HG03139 (cell line): Measurements from ENCODE around the gene NPTX1.

ENCODE experiments used
- ATAC-seq: cut with Tn5 transposase; IDR thresholded peaks from one replicate; pipeline ENCODE4 v1.9.1; 2021; ENCODE audit not compliant: unreplicated experiment

Gene NPTX1

DNA sequence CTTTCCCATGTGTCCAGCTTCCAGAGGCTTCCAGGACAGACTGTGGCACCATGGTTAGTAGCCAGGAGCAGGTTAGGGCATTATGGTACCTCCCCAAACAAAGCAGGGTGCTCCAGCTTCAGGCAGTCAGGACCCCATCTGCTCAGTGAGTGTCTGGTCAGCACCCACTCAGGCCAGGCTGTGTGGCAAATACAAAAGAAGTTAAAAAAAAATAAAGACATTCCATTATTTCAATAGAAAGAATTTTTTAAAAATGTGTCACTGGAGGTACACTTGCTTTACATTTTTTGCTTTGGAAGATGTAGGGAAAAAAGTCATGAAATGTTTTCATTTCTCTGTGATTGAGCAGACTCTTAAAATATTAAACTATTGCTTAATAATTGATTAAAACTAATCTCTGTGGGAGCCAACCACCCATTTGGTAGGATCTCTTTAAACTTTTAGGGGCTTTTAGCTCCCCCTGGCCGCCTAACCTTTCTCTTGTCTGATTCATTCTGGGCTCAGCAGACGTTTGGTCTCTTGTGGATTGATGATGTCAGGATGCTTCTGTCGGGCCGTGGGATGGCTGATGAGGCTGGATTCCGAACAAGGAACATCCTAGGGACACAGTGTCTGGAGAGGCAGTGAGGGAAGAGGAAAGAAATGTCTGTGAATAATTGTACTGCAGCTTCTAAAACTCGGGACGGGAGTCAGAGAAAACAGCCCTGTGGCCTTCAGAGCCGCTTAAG is 28.4 kb upstream of the NPTX1 start:
- no peak for ATAC-seq

DNA sequence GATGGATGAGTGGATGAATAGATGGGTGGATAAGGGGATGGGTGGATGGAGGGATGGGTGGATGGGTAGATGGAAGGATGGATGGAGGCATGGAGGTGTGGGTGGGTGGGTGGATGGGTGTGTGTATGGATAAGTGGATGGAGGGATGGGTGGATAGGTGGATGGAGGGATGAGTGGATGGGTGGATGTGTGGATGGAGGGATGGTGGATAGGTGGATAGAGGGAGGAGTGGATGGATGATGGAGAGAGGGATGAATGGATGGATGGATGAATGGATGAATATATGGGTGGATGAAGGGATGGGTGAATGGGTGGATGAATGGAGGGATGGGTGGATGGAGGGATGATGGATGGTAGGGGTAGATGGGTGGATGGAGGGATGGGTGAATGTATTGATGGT is 27.5 kb upstream of the NPTX1 start:
- no peak for ATAC-seq

- ATAC-seq = no peak
Observed at GRCh38 chr17:80503031-80503430, 26.6 kb upstream of the NPTX1 start.

GRCh38 chr17:80502578-80502877 is 26.1 kb upstream of the NPTX1 start:
- ATAC-seq = no peak

DNA sequence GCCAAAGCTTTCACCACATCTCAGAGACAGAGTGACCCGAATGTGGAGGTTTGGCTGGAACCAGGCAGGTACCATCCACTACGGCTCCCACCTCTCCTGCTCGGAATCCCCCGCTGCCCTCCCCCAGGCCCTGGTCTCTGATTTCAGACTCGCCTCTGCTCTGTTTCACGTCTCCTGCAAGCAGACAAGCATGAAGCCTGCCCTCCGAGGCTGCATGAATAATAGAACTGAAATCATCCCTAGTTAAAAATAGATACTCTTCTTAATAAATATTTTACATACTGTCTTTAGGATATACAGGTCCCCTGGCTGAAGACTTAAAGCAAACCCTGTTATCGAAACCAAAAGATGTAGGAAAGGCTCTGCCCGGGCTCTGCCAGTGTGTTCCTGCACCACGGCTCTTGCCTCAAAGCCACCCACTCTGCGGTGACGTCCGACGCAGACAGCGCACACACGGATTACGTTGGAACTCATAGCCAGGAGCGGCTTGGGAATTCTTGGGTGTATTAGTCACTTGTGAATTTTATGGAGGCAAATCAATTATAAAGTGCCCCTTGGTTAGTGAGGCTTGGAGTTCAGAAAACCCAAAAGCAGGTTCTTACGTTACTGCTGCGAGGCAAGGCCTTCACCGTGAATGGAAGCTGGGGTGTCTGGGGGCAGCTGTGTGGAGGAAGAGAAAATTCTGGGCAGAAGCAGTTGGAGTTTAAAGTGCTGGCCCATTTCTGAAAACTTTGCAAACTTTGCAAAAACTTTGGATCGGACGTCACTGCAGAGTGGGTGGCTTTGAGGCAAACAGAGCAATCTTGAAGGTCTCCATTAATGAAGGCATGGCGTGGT is 25.6 kb upstream of the NPTX1 start:
- ATAC-seq = no peak

- no peak for ATAC-seq
Observed at GRCh38 chr17:80499961-80500665, 23.7 kb upstream of the NPTX1 start.

GRCh38 chr17:80499560-80499959 is 23.2 kb upstream of the NPTX1 start:
- ATAC-seq = no peak

DNA sequence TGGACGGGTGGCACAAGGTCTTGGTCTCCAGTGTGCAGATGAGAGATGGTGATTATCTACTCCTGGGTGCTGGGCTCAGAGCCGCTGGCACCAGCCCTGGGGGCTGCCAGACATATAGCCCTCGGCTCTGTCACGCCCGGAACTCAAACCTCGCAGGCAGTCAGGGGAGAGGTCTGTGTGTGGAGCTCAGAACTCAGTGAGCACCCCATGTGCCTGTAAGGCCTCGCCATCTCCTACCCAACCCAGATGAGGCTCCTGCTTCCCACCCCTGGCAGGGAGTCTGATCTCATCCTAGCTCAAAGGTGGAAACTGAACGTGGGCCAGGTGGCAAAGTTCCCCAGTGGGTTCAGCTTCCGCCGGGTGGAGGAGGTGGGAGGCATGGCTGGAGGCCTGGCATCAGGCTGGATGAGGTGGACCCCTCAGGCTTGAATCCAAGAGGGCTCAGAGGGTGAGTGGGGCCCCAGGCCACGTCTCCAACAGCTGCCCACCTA is 22.6 kb upstream of the NPTX1 start:
- no peak for ATAC-seq

DNA sequence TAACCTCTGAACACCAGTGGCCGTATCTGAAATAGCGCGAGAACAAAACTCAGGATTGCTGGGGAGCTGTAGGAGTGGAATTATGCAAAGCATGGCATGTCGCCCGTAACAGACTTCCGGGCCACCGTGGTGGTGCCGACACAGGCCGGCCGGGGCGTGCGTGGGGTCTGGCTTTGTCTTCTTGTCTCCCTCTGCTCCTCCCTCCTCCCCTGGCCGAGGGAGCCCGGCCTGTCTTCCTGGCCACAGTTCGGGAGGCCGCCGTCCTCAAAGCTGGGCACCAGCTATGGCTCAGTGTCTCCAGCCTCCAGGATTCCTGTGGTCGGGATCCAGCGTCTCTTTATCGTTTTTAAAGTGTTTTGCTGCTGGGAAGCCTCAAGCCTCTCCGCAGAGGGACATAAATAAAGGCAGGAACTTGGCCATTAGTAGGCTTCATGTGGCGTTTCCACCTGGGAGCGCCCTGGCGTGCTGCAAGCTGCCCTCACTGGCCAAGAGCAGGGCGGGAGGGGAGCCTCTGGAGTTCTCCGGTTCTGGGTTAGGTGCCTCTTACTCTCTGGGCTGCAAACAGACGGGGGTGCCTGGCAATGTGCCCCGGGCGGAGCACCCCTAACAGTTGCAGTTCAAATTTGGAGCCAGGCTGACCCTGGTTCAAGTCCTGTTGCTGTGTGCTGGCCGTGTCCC is 22.0 kb upstream of the NPTX1 start:
- no peak for ATAC-seq

DNA sequence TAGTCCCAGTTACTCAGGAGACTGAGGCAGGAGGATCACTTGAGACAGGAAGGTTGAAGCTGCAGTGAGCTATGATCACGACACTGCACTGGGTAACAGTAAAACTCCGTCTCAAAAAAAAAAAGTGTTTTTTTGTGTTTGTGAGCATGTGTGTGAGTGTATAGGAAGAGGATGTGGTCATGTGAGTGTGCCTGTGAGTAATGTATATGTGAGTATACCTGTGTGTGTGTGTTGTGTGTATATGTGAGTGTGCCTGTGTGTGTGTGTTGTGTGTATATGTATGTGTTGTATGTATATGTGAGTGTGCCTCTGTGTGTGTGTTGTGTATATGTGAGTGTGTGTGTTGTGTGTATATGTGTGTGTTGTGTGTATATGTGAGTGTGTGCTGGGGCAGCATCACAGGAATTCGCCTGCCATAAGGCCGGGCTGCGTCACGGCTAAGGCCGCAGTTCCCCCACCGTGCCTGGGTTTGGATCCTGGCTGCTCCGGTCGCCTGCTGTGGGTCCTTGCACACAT is 21.4 kb upstream of the NPTX1 start:
- ATAC-seq = no peak

GRCh38 chr17:80494547-80494946 is 18.1 kb upstream of the NPTX1 start:
- no peak for ATAC-seq

- ATAC-seq = no peak
Observed at GRCh38 chr17:80492343-80493136, 16.1 kb upstream of the NPTX1 start.

DNA sequence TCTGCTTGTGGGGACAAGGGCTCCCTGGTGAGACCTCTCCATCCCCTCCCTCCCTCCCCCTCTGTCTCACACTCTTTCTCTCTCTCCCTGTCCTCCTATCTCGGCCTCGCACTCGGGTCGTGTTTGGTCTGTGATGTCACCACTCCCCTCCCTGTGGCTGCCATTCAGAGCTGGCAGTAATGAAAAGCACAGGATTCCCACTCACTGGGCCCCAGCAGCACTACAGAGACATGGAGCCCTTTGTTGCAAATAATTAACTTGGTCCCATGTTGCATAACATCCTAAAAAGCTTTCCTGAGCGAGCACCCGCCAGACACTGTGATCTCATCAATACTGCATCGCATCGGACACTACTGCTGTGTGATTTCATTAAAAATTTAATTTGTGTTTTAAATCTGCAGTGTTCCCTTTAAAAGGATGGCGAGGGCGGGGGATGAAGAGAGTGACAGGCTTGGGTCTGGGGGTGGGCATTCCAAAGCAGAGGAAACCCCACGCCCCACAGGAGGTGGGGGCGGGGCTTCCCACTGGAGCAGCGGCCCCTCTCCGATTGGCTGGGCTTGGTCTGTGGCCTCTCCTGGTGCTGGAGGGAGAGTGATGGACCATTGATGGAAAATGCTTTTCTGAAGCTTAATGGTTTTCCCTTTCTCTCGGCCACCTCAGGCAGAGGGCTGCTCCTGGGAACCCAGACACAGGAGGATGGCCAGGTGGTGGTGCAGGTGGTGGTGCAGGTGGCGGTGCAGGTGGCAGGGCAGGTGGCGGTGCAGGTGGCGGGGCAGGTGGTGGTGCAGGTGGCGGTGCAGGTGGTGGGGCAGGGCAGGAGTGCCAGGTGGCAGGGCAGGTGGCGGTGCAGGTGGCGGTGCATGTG is 15.3 kb upstream of the NPTX1 start:
- ATAC-seq = no peak

GRCh38 chr17:80487511-80487910 is 11.1 kb upstream of the NPTX1 start:
- no peak for ATAC-seq

- no peak for ATAC-seq
Observed at GRCh38 chr17:80486692-80487091, 10.3 kb upstream of the NPTX1 start.

GRCh38 chr17:80485846-80486245 is 9.4 kb upstream of the NPTX1 start:
- no peak for ATAC-seq

GRCh38 chr17:80482555-80483308 is 6.3 kb upstream of the NPTX1 start:
- ATAC-seq = no peak

GRCh38 chr17:80482058-80482318 is 5.6 kb upstream of the NPTX1 start:
- ATAC-seq = no peak
